Neural cell (in vitro differentiated cells): ENCODE measurements around the gene CYP2W1.

Source experiments
- CTCF ChIP-seq: fragments of 450-650 bp; IDR thresholded peaks from 2 replicates; pipeline ENCODE4 v1.5.1; 2014; ENCODE audit warnings: antibody characterized with exemption, mild to moderate bottlenecking, moderate library complexity; ENCODE audit not compliant: poor library complexity, severe bottlenecking
- EZH2 ChIP-seq: fragments of 200-600, 300-800 bp; shearing (Covaris generic), sonication (generic); IDR thresholded peaks from 2 replicates; pipeline ENCODE4 v1.6.1; 2014; ENCODE audit warnings: antibody characterized with exemption, low read length, borderline replicate concordance, mild to moderate bottlenecking; ENCODE audit not compliant: insufficient read depth, poor library complexity, severe bottlenecking
- POLR2AphosphoS5 ChIP-seq: IDR thresholded peaks from 2 replicates; pipeline ENCODE4 v1.6.1; 2012
- TF ChIP-seq, protein P1 (sequence below): IDR thresholded peaks from 2 replicates; pipeline ENCODE4 v1.6.1; 2012; ENCODE audit warnings: borderline replicate concordance

- TF ChIP-seq CTCF: no peak
- no peak for TF ChIP-seq POLR2AphosphoS5
- TF ChIP-seq, protein P1, sequence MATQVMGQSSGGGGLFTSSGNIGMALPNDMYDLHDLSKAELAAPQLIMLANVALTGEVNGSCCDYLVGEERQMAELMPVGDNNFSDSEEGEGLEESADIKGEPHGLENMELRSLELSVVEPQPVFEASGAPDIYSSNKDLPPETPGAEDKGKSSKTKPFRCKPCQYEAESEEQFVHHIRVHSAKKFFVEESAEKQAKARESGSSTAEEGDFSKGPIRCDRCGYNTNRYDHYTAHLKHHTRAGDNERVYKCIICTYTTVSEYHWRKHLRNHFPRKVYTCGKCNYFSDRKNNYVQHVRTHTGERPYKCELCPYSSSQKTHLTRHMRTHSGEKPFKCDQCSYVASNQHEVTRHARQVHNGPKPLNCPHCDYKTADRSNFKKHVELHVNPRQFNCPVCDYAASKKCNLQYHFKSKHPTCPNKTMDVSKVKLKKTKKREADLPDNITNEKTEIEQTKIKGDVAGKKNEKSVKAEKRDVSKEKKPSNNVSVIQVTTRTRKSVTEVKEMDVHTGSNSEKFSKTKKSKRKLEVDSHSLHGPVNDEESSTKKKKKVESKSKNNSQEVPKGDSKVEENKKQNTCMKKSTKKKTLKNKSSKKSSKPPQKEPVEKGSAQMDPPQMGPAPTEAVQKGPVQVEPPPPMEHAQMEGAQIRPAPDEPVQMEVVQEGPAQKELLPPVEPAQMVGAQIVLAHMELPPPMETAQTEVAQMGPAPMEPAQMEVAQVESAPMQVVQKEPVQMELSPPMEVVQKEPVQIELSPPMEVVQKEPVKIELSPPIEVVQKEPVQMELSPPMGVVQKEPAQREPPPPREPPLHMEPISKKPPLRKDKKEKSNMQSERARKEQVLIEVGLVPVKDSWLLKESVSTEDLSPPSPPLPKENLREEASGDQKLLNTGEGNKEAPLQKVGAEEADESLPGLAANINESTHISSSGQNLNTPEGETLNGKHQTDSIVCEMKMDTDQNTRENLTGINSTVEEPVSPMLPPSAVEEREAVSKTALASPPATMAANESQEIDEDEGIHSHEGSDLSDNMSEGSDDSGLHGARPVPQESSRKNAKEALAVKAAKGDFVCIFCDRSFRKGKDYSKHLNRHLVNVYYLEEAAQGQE: no peak
- no peak for TF ChIP-seq EZH2
Measured at GRCh38 chr7:959271-959670, 23.7 kb upstream of the CYP2W1 start.
